Measurements from ENCODE around the gene LRRTM4. TPM values are rescaled to one million over a fixed set of nuclear protein-coding genes. Genes with fewer than 3 reads are reported as not detected.

The LRRTM4 gene
- total and polyA plus RNA-seq, 2 experiments from 2014 or later, result 0.44 to 6.5 TPM

- H3K4me3 ChIP-seq, result no peak overlapping the region
- no peaks in the 10 kb centered on the region for H4K20me1 ChIP-seq (ENCODE audit: insufficient read depth, poor library complexity, severe bottlenecking)
- no peak overlapping the region for H3K27ac ChIP-seq
- no peak overlapping the region for H3K4me2 ChIP-seq
- no peak overlapping the region for H2AFZ ChIP-seq
- no peak for TF ChIP-seq EZH2phosphoT487 (IDR thresholded peaks at IDR 0.05; ENCODE audit: low read depth, severe bottlenecking, unreplicated experiment)
- TF ChIP-seq EZH2 (IDR thresholded peaks at IDR 0.05; ENCODE audit: borderline replicate concordance), result no peak
- TF ChIP-seq CTCF (IDR thresholded peaks at IDR 0.05; ENCODE audit: poor library complexity), result no peak
- 60% methylated on average over 3 of the region's 3 CpGs for WGBS (ENCODE audit: low lambda C conversion rate, missing lambda C conversion rate)
- no peaks in the 10 kb centered on the region for H3K9me3 ChIP-seq (ENCODE audit: low read depth)
- no peaks in the 10 kb centered on the region for H3K79me2 ChIP-seq
- DNase-seq (ENCODE audit: low spot score), result no peak
- H3K27me3 ChIP-seq, result no peaks in the 10 kb centered on the region
- no peaks in the 10 kb centered on the region for H3K4me1 ChIP-seq (ENCODE audit: insufficient read depth)
- no peaks in the 10 kb centered on the region for H3K36me3 ChIP-seq (replicated peaks; ENCODE audit: insufficient read depth, low read depth)
- no peaks in the 10 kb centered on the region for H3K9me2 ChIP-seq (replicated peaks; ENCODE audit: insufficient read depth)
These were observed 42.3 kb downstream of the LRRTM4 start for GRCh38 chr2:77479895-77480294.

GRCh38 chr2:77479395-77479794 lies 42.8 kb downstream of the LRRTM4 start:
- 24% methylated on average over 6 of the region's 6 CpGs for WGBS (ENCODE audit: low lambda C conversion rate, missing lambda C conversion rate)

GRCh38 chr2:77470096-77470495 lies 52.1 kb downstream of the LRRTM4 start:
- WGBS (ENCODE audit: low lambda C conversion rate, missing lambda C conversion rate), result 85% methylated on average over 3 of the region's 3 CpGs
- no peaks in the 10 kb centered on the region for H3K4me1 ChIP-seq (ENCODE audit: insufficient read depth)
- TF ChIP-seq EZH2 (IDR thresholded peaks at IDR 0.05; ENCODE audit: borderline replicate concordance) (no peak), CTCF (IDR thresholded peaks at IDR 0.05; ENCODE audit: poor library complexity) (no peak), EZH2phosphoT487 (IDR thresholded peaks at IDR 0.05; ENCODE audit: low read depth, severe bottlenecking, unreplicated experiment) (no peak)

More at GRCh38 chr2:77479395-77479794, 42.8 kb downstream of the LRRTM4 start:
- Histone ChIP-seq H3K4me1 (ENCODE audit: insufficient read depth) (no peaks in the 10 kb centered on the region), H3K79me2 (no peaks in the 10 kb centered on the region), H3K4me3 (no peak overlapping the region), H3K4me2 (no peak overlapping the region), H3K9me3 (ENCODE audit: low read depth) (no peaks in the 10 kb centered on the region), H4K20me1 (ENCODE audit: insufficient read depth, poor library complexity, severe bottlenecking) (no peaks in the 10 kb centered on the region), H3K9me2 (replicated peaks; ENCODE audit: insufficient read depth) (no peaks in the 10 kb centered on the region), H3K27ac (no peak overlapping the region), H2AFZ (no peak overlapping the region), H3K36me3 (replicated peaks; ENCODE audit: insufficient read depth, low read depth) (no peaks in the 10 kb centered on the region), H3K27me3 (no peaks in the 10 kb centered on the region)
- no peak for DNase-seq (ENCODE audit: low spot score)
- TF ChIP-seq CTCF (IDR thresholded peaks at IDR 0.05; ENCODE audit: poor library complexity) (no peak), EZH2phosphoT487 (IDR thresholded peaks at IDR 0.05; ENCODE audit: low read depth, severe bottlenecking, unreplicated experiment) (no peak), EZH2 (IDR thresholded peaks at IDR 0.05; ENCODE audit: borderline replicate concordance) (no peak)

GRCh38 chr2:77469106-77469505 lies 53.1 kb downstream of the LRRTM4 start:
- 91% methylated on average over 4 of the region's 4 CpGs for WGBS (ENCODE audit: low lambda C conversion rate, missing lambda C conversion rate)
- TF ChIP-seq CTCF (IDR thresholded peaks at IDR 0.05; ENCODE audit: poor library complexity) (no peak), EZH2 (IDR thresholded peaks at IDR 0.05; ENCODE audit: borderline replicate concordance) (no peak), EZH2phosphoT487 (IDR thresholded peaks at IDR 0.05; ENCODE audit: low read depth, severe bottlenecking, unreplicated experiment) (no peak)

More at GRCh38 chr2:77470096-77470495, 52.1 kb downstream of the LRRTM4 start:
- Histone ChIP-seq H3K27ac (no peak overlapping the region), H4K20me1 (ENCODE audit: insufficient read depth, poor library complexity, severe bottlenecking) (no peaks in the 10 kb centered on the region), H3K79me2 (no peaks in the 10 kb centered on the region), H3K4me2 (no peak overlapping the region), H3K36me3 (replicated peaks; ENCODE audit: insufficient read depth, low read depth) (no peaks in the 10 kb centered on the region), H3K9me3 (ENCODE audit: low read depth) (no peaks in the 10 kb centered on the region), H3K27me3 (no peaks in the 10 kb centered on the region), H3K9me2 (replicated peaks; ENCODE audit: insufficient read depth) (no peaks in the 10 kb centered on the region), H3K4me3 (no peak overlapping the region), H2AFZ (no peak overlapping the region)
- no peak for DNase-seq (ENCODE audit: low spot score)

More at GRCh38 chr2:77469106-77469505, 53.1 kb downstream of the LRRTM4 start:
- no peak overlapping the region for H3K4me3 ChIP-seq
- no peaks in the 10 kb centered on the region for H3K27me3 ChIP-seq
- H4K20me1 ChIP-seq (ENCODE audit: insufficient read depth, poor library complexity, severe bottlenecking), result no peaks in the 10 kb centered on the region
- H3K9me2 ChIP-seq (replicated peaks; ENCODE audit: insufficient read depth), result no peaks in the 10 kb centered on the region
- no peak overlapping the region for H3K4me2 ChIP-seq
- H2AFZ ChIP-seq, result no peak overlapping the region
- H3K9me3 ChIP-seq (ENCODE audit: low read depth), result no peaks in the 10 kb centered on the region
- H3K36me3 ChIP-seq (replicated peaks; ENCODE audit: insufficient read depth, low read depth), result no peaks in the 10 kb centered on the region
- H3K79me2 ChIP-seq, result no peaks in the 10 kb centered on the region
- no peak overlapping the region for H3K27ac ChIP-seq
- no peak for DNase-seq (ENCODE audit: low spot score)
- H3K4me1 ChIP-seq (ENCODE audit: insufficient read depth), result no peaks in the 10 kb centered on the region

All from hepatocyte (in vitro differentiated cells).